Muscle layer of colon (tissue), 2 donors: ENCODE results near the gene RGS13.
"Not testable (repeated sequence)": the region's sequence is repeated elsewhere in the genome, so short reads cannot be mapped to it uniquely, and the experiment has no call there.

Experiments used
- H3K27ac ChIP-seq: one replicate; pipeline ENCODE4 v1.7.0; 2013; ENCODE audit warnings: low read depth, mild to moderate bottlenecking, low read length, moderate library complexity
- H3K27me3 ChIP-seq, 2 donors: one replicate each; pipeline ENCODE4 v1.7.0; 2013; ENCODE audit warnings: low read length in 2 of 2, mild to moderate bottlenecking in 2 of 2; ENCODE audit not compliant: insufficient read depth in 2 of 2, control insufficient read depth in 1 of 2
- H3K36me3 ChIP-seq: one replicate; pipeline ENCODE4 v1.7.0; 2013; ENCODE audit warnings: mild to moderate bottlenecking, low read length; ENCODE audit not compliant: insufficient read depth
- H3K4me1 ChIP-seq: one replicate; pipeline ENCODE4 v1.7.0; 2013; ENCODE audit warnings: mild to moderate bottlenecking, low read length; ENCODE audit not compliant: insufficient read depth
- H3K4me3 ChIP-seq, 2 donors: one replicate each; pipeline ENCODE4 v1.7.0; 2013; ENCODE audit warnings: low read length in 2 of 2, low read depth in 1 of 2, mild to moderate bottlenecking in 1 of 2, moderate library complexity in 1 of 2
- H3K9ac ChIP-seq: one replicate; pipeline ENCODE4 v1.7.0; 2013; ENCODE audit warnings: low read length
- H3K9me3 ChIP-seq: one replicate; pipeline ENCODE4 v1.7.0; 2013; ENCODE audit warnings: mild to moderate bottlenecking, low read length
- donor health status: abdominal sarcoma.
- donor health status: Adenocarcinoma of cecum.

Gene RGS13

DNA sequence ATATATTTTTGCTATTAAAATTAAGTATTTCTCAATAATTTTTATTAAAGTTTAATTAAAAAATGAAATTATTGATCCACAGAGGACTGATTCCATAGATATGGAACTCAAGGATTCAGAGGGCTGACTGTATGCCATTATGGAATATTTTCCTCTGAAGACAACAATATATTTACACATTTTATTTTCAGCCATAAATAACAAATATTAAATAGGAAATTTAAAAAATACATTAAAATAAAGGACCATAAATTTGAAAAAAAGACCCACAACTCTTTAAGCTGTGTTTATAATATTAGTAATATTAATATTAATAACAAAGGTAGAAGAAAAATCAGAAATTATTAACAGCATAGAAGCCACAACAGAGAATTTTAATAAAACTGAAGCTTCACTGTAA lies 18.2 kb downstream of the RGS13 start:
- H3K27ac ChIP-seq = no peak overlapping the region
- H3K4me3 ChIP-seq = no peak overlapping the region
- no peaks in the 10 kb centered on the region for H3K9me3 ChIP-seq
- no peaks in the 10 kb centered on the region for H3K4me1 ChIP-seq
- H3K36me3 ChIP-seq = no peaks in the 10 kb centered on the region
- no peaks in the 10 kb centered on the region for H3K27me3 ChIP-seq
- H3K9ac ChIP-seq = no peak overlapping the region

DNA sequence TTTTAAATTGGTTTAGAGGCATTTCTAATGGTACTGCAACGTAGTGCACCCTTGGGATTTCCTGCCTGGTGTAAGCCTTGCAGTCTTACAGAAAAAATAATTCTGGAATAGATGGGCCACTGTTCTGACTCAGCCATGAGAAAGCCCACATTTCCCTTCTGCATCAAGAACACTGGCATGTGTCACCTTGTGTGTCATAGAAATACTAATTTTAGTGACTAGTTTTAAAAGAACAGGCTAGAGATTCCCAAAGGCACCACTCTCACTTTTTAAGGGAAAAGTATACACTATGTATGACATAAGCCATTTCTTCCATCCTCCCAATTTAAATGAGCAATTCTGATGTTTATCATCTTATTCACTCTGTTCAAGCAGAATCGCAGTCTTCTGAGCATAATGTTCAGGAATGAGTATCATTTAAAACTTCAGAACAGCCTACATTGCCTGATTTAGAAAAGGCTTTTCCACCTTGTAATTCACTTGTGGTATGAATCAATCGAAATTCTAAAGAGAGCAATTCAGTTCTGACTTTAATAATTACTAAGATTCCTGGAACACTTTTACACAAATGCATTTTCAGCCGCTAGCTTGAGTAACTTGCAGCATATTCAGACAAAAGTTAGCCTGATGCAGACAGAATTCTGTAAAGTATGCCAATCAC lies 18.8 kb downstream of the RGS13 start:
- Histone ChIP-seq H3K9ac (no peak overlapping the region), H3K9me3 (no peaks in the 10 kb centered on the region), H3K27ac (no peak overlapping the region), H3K4me1 (no peaks in the 10 kb centered on the region), H3K27me3 (no peaks in the 10 kb centered on the region), H3K4me3 (no peak overlapping the region), H3K36me3 (no peaks in the 10 kb centered on the region)

DNA sequence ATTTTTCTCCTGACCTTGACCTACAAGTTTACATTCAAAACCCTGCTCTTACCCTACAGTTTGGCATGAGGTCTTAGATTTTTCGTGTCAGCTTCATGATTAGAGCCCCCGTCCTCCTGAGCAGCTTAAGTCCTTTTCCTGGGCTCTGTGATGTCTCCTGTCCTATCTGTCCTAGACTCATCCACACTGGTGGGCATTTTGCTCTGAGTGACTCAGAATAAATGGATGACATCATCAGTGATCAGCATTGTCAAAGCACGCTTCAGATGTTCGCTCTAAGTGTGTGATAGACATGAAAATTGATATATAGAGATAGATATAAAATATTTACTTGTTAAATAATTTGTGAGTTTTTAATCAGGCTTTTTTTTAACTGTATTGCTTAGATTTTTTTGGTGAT lies 21.8 kb downstream of the RGS13 start:
- no peak overlapping the region for H3K4me3 ChIP-seq
- H3K27ac ChIP-seq = no peak overlapping the region
- H3K27me3 ChIP-seq = no peaks in the 10 kb centered on the region
- no peaks in the 10 kb centered on the region for H3K9me3 ChIP-seq
- no peak overlapping the region for H3K9ac ChIP-seq
- no peaks in the 10 kb centered on the region for H3K36me3 ChIP-seq
- H3K4me1 ChIP-seq = no peaks in the 10 kb centered on the region

DNA sequence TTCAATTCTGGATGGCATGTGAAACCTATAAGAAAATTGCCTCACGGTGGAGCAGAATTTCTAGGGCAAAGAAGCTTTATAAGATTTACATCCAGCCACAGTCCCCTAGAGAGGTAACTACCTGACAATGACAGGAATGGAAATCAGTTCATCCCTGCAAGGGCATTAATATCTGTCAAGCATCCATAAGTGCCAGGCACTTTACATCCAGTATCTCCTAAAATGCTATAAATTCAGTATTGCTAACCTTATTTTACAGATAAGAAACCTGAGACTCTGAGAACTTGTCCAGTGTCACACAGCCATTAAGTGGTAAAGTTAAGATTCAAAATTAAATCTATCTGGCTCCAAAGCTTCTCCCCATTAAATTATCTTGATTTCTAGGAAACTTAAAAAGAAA lies 22.3 kb downstream of the RGS13 start:
- H3K4me1 ChIP-seq = no peaks in the 10 kb centered on the region
- no peak overlapping the region for H3K27ac ChIP-seq
- no peak overlapping the region for H3K9ac ChIP-seq
- H3K9me3 ChIP-seq = no peaks in the 10 kb centered on the region
- H3K36me3 ChIP-seq = no peaks in the 10 kb centered on the region
- no peaks in the 10 kb centered on the region for H3K27me3 ChIP-seq
- H3K4me3 ChIP-seq = no peak overlapping the region

DNA sequence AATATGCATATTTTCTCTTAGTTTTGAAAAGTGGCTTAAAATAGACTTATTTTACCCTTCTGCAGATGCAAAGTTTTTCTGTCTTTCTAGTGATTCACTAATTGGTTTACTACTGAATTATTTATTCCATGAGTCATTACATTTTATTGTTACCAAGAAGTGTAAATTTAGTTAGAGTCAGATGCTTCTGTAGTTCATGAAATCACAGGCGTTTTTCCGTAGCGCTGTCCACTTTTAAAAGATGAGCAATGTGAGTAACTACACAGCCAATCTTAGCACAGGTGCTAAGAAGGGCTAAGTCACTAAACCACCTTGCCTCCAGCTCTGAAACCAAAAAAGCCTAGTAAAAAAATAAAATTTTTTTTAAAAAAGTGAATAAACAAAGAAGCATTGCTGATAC lies 24.7 kb downstream of the RGS13 start:
- H3K36me3 ChIP-seq = no peaks in the 10 kb centered on the region
- H3K9ac ChIP-seq = no peak overlapping the region
- H3K27me3 ChIP-seq = no peaks in the 10 kb centered on the region
- no peaks in the 10 kb centered on the region for H3K4me1 ChIP-seq
- no peak overlapping the region for H3K27ac ChIP-seq
- H3K4me3 ChIP-seq = no peak overlapping the region
- H3K9me3 ChIP-seq = no peaks in the 10 kb centered on the region

DNA sequence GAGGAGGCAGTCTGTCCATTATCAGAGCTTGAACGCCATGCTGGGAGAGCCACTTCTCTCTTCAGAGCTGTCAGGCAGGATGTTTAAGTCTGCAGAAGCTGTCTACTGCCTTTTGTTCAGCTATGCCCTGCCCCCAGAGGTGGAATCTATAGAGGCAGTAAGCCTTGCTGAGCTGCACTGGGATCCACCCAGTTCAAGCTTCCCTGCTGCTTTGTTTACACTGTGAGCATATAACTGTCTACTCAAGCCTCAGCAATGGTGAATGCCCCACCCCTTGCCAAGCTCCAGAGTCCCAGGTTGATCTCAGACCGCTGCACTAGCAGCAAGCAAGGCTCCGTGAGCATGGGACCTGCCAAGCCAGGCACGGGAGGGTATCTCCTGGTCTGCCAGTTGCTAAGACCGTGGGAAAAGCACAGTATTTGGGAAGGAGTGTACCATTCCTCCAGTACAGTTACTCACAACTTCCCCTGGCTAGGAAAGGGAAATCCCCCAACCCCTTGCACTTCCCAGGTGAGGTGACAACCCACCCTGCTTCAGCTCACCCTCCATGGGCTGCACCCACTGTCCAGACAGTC lies 32.5 kb downstream of the RGS13 start:
- Histone ChIP-seq H3K36me3 (no peaks in the 10 kb centered on the region), H3K9ac (no peak overlapping the region), H3K27ac (no peak overlapping the region), H3K9me3 (no peaks in the 10 kb centered on the region), H3K4me3 (no peak overlapping the region), H3K4me1 (no peaks in the 10 kb centered on the region), H3K27me3 (no peaks in the 10 kb centered on the region)

DNA sequence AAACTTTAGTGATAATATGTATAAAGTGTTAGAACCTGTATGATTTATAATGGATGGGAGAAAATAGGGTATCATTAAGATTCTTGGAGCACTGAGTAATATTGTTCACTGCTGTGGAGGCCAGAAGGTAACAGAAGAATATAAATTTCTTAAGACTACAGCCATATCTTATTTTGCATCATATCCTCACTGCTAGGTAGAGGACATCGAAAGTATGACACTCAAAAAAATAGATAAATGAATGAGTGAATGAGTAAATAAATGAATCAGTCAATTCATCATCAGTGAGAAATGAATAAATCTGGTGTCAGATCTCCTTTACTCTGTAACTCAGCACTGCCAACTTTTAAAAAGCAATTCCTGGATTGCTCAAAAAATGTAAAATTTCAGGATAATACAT lies 33.2 kb downstream of the RGS13 start:
- Histone ChIP-seq H3K4me3 (no peak overlapping the region), H3K9ac (no peak overlapping the region), H3K4me1 (no peaks in the 10 kb centered on the region), H3K9me3 (no peaks in the 10 kb centered on the region), H3K36me3 (no peaks in the 10 kb centered on the region), H3K27ac (no peak overlapping the region), H3K27me3 (no peaks in the 10 kb centered on the region)

DNA sequence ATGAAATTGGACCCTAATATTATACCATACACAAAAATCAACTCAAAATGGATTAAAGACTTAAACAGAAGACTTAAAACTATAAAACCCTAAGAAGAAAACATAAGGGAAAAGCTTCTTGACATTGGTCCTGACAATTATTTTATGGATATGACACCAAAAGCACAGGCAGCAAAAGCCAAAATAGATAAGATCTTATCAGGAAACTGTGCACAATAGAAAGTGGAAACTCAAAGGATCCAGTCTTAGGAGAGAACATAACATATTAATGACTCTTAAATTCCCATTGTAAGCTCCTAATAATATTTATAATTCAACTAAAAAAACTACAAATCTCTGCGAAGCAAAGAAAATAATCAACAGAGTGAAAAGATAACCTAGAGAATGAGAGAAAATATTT lies 39.8 kb downstream of the RGS13 start:
- Histone ChIP-seq H3K27ac (no peak overlapping the region), H3K4me3 (no peak overlapping the region), H3K4me1 (peaks cover 4% of the 10 kb centered on the region), H3K9me3 (no peaks in the 10 kb centered on the region), H3K36me3 (no peaks in the 10 kb centered on the region), H3K9ac (no peak overlapping the region), H3K27me3 (no peaks in the 10 kb centered on the region)

DNA sequence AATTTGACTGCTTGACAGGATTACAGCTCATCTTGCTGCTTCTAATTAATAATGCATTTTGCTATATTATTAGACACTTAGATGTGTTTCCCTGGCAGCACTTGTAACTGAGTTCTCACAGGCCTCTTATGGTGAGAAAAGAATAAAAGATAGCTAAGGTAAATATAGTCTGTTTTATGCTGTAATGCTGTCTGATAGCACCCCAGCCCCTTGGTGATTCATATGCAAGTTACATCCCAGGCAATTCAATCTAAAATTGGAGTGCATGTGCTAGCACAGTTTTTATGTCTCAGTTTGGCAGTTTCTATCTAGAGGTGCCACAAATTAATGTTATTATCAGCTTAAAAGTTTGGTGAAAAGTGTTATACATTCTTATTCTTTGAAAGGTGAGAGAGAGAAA lies 42.2 kb downstream of the RGS13 start:
- Histone ChIP-seq H3K27ac (no peak overlapping the region), H3K9ac (no peak overlapping the region), H3K9me3 (no peaks in the 10 kb centered on the region), H3K4me3 (no peak overlapping the region), H3K36me3 (no peaks in the 10 kb centered on the region), H3K27me3 (no peaks in the 10 kb centered on the region), H3K4me1 (peaks cover 4% of the 10 kb centered on the region)

DNA sequence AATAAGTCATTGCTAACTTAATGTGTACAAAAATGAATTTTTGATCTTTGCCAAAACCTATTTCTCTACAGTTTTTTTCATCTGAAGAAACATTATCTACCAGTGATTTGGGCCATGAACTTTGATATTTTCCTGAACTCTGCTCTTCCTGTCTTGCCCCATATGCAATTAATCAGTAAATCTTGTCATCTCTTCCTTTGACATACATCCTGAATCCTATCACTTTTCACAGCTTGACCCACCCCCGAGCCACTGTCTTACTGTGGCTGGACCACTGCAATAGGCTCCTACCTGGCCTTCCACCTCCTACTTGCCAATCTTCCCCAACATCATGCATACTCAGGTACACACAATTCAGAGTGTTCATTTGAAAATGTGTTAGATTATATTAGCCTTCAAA lies 46.4 kb downstream of the RGS13 start:
- Histone ChIP-seq H3K27me3 (no peaks in the 10 kb centered on the region), H3K36me3 (no peaks in the 10 kb centered on the region), H3K4me1 (peaks cover 4% of the 10 kb centered on the region), H3K9me3 (no peaks in the 10 kb centered on the region), H3K9ac (no peak overlapping the region), H3K27ac (no peak overlapping the region), H3K4me3 (no peak overlapping the region)

DNA sequence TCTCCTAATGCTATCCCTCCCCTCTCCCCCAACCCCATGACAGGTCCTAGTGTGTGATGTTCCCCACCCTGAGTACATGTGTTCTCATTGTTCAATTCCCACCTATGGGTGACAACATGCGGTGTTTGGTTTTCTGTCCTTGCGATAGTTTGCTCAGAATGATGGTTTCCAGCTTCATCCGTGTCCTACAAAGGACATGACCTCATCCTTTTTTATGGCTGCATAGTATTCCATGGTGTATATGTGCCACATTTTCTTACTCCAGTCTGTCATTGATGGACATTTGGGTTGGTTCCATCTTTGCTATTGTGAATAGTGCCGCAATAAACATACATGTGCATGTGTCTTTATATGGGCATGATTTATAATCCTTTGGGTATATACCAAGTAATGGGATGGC lies 47.1 kb downstream of the RGS13 start:
- not testable (repeated sequence) for H3K4me3 ChIP-seq, H3K36me3 ChIP-seq, H3K27me3 ChIP-seq, H3K9me3 ChIP-seq, H3K4me1 ChIP-seq, H3K9ac ChIP-seq, H3K27ac ChIP-seq

DNA sequence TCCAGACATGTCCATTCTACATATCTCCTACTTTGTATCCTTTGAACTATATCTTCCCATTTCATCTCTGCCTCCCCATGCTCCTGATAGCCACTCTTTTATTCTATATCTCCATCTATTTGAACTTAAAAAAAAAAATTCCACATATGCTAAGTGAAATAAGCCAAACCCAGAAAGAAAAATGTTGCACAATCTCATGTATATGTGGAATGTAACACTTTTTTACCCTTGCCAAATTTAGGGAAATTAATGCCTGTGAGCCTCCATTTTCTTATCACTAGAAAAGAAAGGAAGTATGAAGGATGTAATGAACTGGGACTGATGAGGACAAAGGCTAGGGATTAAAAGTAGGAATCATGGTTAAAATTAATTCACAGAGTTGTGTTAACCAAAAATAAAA lies 53.5 kb downstream of the RGS13 start:
- H3K4me1 ChIP-seq = no peaks in the 10 kb centered on the region
- H3K27ac ChIP-seq = no peak overlapping the region
- no peak overlapping the region for H3K9ac ChIP-seq
- H3K4me3 ChIP-seq = no peak overlapping the region
- H3K27me3 ChIP-seq = no peaks in the 10 kb centered on the region
- H3K9me3 ChIP-seq = no peaks in the 10 kb centered on the region
- H3K36me3 ChIP-seq = no peaks in the 10 kb centered on the region
